GM21367 (cell line): ENCODE data around the gene FIZ1.
"Not testable (repeated sequence)": the region's sequence is repeated elsewhere in the genome, so short reads cannot be mapped to it uniquely, and the experiment has no call there.

Source experiments
- ATAC-seq: cut with Tn5 transposase; IDR thresholded peaks from one replicate; pipeline ENCODE4 v1.9.1; 2021; ENCODE audit not compliant: unreplicated experiment

FIZ1 gene

GRCh38 chr19:55598034-55598433 lies 1.3 kb downstream of the FIZ1 start:
- no peak for ATAC-seq

- no peak for ATAC-seq
Measured at GRCh38 chr19:55597501-55597921, 1.8 kb downstream of the FIZ1 start.

GRCh38 chr19:55596304-55596703 lies 3.0 kb downstream of the FIZ1 start:
- no peak for ATAC-seq

DNA sequence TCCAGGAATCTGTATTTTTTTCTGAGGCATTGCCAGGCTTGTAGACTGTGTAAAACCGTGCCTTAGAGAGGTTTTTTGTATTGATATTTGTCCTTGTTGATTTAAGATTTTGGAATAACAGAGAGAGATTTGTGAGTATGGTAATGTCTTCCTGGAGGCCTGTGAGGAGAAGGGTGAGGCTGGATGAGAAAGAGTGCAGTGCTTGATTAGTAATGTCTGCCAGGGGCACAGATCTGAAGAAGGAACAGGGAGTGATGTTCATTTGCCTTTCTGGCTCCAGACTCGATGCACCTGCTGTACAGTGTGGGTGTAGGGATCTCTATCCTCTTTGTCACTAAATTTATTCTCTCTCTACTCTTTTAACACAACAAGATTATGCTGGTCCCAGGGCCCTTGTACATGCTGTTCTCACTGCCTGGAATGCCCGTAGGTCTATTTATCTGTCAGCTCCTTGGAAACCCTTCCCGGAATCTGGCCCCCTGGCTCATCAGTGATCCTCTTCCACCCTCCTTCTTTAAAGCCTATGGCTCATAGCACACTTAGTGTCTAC lies 4.2 kb downstream of the FIZ1 start:
- no peak for ATAC-seq

DNA sequence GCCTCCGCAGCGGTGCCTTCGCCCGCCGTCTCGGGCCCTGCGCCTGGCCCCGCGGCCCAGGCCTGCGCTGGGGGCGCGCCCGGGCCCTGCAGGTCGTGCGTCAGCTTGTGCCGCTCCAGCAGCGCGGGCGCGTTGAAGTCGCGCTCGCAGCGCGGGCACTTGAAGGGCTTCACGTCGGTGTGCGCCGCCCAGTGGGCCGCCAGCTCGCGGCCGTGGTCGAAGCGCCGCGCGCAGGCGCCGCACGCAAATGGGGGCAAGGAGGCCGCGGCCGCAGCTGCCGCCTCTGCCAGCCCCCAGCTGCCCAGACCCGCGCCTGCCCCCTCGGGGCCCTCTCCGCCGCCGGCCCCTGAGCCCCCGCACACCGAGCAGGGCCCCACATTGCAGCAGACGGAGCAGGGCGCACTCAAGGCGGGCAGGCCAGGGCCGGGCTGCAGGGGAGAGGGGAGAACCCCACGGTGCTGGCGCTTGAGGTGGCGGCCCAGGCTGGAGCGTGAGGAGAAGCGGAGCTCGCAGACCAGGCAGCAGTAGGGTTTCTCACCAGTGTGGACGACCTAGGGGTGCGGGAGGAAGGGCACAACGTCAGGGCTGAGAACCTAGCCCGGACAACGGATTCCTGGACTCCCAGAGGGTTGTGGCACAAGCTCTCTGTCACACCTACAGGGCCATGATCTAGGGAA lies 6.1 kb downstream of the FIZ1 start:
- no peak for ATAC-seq

- ATAC-seq = no peak
Measured at GRCh38 chr19:55592391-55593090, 6.8 kb downstream of the FIZ1 start.

DNA sequence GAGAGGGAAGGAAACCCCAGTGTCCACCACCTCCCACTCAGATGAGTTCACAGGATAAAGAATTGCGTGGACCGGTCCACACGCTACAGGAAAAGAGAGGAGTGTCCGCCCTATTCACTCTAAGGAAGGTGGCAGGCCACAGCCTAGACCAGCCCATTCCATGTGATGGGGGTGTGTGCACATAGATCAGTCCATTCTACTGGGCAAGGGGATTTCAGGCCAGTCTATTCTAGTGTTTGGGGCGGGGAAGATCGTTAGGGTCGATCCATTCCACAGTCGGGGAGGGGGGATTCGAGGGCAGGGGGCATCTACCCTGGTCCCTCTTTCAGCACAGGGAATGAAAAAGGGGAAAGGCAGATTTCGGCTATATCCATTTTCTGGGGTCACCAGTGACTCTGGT lies 7.8 kb downstream of the FIZ1 start:
- no peak for ATAC-seq

DNA sequence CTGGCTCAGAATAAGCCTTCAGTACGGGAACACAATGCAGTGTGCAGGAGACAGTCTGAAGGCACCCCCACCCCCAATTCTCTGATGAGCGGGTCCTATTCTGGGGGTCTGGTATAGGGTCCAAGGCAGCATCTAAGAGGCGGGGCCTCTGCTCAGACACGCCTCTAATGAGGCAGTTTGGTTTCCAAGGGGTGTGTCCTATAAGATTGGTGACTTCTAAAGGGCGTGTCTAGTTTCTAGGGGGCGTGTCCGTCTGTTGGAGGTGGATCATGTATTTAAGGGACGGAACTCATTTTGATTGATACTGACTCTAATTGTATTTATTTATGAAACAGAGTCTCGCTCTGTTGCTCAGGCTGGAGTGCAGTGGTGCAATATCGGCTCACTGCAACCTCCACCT lies 8.7 kb downstream of the FIZ1 start:
- no peak for ATAC-seq

- no peak for ATAC-seq
Measured at GRCh38 chr19:55590109-55590508, 9.2 kb downstream of the FIZ1 start.

GRCh38 chr19:55588738-55589137 lies 10.6 kb downstream of the FIZ1 start:
- no peak for ATAC-seq

DNA sequence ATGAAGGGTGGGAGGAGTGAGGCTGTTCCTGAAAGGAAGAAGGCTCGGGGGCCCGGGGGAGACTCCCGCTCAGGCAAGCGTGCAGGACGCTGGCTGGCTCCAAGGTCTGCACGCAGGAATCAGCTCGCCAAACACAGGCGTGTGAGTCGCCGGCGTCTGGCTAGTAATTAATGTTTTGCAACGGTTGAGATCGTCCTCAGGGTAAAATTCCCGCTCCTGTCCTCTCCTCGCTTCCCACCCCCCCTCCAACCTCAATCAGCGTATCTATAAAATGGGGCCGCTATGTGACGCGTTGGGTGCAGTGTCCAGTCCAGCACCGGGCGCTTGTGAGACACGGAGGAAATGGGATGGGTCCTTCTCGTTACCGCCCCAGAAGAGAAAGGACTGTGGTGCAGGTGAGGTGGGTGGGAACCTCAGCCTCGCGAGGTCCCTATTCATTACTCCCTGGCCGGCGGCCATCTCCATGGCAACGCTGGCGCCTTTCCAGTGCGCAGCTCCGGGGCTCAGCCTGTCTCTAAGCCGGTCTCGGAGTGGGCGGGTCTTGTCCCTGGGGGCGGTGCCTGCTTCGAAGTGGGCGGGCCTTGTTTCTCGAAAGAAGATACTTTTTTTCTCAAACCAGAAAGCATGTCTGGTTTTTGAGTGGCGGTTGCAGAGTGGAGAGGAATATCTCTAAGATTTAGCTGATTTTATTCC lies 12.2 kb downstream of the FIZ1 start:
- peak; percentile 85 for ATAC-seq

- ATAC-seq = no peak
Measured at GRCh38 chr19:55585658-55586339, 13.5 kb downstream of the FIZ1 start.

- ATAC-seq = no peak
Measured at GRCh38 chr19:55584871-55585270, 14.4 kb downstream of the FIZ1 start.

GRCh38 chr19:55583897-55584296 lies 15.4 kb downstream of the FIZ1 start:
- ATAC-seq = not testable (repeated sequence)

DNA sequence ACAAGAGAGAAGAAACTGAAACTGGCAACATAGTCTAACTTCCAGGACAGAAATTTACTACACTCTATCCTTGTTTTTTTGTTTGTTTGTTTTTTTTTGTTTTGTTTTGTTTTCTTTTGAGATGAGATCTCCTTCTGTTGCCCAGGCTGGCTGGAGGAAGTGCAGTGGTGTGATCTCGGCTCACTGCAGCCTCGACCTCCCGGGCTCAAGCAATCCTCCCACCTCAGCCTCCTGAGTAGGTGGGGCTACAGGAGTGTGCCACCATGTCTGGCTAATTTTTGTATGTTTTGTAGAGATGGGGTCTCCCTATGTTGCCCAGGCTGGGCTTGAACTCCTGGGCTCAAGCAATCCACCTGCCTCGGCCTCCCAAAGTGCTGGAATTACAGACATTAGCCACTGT lies 17.0 kb downstream of the FIZ1 start:
- ATAC-seq = not testable (repeated sequence)

GRCh38 chr19:55581823-55582223 lies 17.5 kb downstream of the FIZ1 start:
- ATAC-seq = no peak

DNA sequence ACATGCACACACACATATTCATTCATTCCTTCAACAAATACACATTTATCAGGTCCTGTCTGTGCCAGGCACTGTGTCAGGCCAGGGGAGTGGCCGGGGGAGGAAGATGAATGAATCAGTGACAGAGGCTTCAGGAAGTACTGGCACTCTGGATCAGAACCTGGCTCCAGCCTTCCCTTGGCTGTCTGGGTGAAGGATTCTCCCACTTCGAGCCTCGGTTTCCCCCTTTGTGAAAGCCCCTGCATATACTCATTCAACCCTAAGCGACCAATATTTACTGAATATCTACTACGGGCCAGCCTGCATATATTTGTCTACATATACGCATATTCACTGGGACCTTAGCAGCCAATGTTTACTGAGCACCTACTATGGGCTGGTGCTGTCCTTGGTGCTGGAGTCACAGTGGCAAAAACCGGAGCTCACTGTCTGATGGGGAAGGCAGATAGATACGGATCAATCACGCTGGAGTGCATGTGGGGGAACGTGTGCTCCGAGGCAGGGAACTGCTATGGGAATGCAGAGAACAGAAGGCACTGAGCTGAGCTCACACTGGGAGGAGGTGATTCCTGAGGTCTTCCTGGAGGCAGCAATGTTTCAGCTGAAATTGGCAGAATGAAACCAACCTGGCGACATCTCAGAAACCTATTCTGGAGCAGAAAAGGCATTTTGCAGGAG lies 18.0 kb downstream of the FIZ1 start:
- ATAC-seq = no peak

DNA sequence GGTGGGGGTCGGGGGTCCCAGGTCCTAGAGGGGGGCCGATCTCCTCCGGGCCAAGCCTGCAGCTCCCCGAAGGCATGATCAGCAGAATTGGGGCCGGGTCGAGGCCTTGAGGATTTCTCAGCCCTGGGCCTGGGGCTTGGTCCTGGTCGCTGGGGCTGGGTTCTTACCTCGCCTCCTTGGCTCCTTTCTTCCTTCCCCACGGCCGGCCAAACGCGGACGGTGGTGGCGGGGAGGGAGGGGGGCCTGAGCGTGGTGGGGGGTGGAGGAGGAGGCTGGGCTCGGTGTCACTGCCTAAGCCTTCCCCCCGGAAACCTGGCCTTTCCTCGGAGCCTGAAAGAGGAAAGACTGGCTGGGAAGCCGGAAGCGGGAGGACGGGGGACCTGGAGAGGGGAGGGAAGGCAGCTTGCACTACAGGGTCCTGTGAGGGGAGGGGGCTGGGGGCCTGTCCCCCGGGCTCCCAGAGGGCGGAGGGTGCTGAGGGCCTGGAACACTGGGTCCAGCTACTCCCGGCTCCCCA lies 18.6 kb downstream of the FIZ1 start, which contains the start of gene ZNF579:
TSS of gene ZNF579 (minus strand) at position 221 of the 517 bp plus-strand sequence. CDS start 1,209 bp downstream, outside the sequence.
- ATAC-seq = no peak

DNA sequence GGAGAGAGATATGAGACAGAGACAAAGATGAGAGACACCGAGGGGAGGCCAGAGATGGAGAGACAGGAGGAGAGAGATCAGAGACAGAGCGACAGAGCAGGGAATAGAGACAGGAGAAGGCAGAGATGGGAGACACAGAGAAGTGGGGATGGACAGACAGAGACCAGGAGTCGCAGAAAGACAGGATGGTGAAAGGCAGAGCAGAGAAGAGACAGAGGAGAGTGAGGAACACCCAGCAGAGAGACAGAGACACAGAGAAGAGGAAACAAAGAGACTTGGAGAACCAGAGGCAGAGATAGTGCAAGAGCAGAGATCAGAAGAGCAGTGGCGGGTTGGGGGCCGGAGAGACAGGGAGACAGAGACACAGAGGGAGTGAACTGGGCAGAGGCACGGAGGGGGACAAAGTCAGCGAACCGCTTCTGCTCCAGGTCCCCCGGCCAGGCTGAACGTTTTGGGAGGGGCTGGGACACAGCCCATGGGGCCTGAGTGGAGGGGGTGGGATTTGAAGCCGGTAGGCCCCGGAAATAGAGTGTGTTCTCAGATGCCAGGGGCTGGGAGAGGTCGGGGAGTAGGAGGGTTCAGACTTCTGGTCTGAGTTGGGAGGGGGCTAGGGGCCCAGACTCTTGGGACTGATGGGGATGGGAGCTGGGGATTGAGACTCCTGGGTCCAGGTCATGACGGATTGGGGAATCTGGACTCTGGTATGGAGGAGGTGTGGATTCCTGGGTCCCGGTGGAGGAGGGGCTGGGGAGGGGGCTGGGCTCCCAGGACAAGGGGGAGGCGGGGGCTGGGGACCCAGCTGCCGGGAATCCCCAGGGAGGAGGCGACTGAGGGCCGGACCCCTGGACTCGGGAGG lies 19.3 kb downstream of the FIZ1 start:
- no peak for ATAC-seq
